GM18507 (cell line): ENCODE results near the gene GGA1.

Source experiments
- DNase-seq: peaks from one replicate; pipeline ENCODE4 v3.0.0; 2011; ENCODE audit warnings: low read depth; ENCODE audit not compliant: insufficient read length; ENCODE audit errors: extremely low spot score
- FAIRE-seq: peaks from 2 replicates; lab custom pipeline; 2011; peaks lifted over from hg19 to GRCh38; lab: Jason Lieb, UNC

The GGA1 gene

GRCh38 chr22:37608477-37609239 is at the start of gene GGA1:
TSS of gene GGA1 (plus strand) at chr22:37608834. CDS start at chr22:37608861, 27 bp downstream.
- peak; percentile 98 for FAIRE-seq

GRCh38 chr22:37559521-37559900 is 49.1 kb upstream of the GGA1 start:
- FAIRE-seq = no peak
- DNase-seq = no peak

More at GRCh38 chr22:37608477-37609239, at the start of gene GGA1:
- DNase-seq = peak; percentile 90

- FAIRE-seq = no peak
- DNase-seq = no peak
Observed at GRCh38 chr22:37559901-37560607, 48.6 kb upstream of the GGA1 start, which contains the start of gene CDC42EP1. TSS of gene CDC42EP1 (plus strand) at chr22:37560480. CDS start at chr22:37566350, 5,870 bp downstream.

GRCh38 chr22:37560608-37561211 is 47.9 kb upstream of the GGA1 start:
- FAIRE-seq (no peak), DNase-seq (no peak)

- peak; percentile 60 for DNase-seq
- FAIRE-seq = peak; percentile 51
Observed at GRCh38 chr22:37561212-37562048, 47.2 kb upstream of the GGA1 start.

GRCh38 chr22:37562049-37562875 is 46.4 kb upstream of the GGA1 start:
- FAIRE-seq (no peak), DNase-seq (no peak)

GRCh38 chr22:37563153-37564081 is 45.2 kb upstream of the GGA1 start:
- DNase-seq (no peak), FAIRE-seq (no peak)

GRCh38 chr22:37564111-37564711 is 44.4 kb upstream of the GGA1 start:
- FAIRE-seq = no peak
- DNase-seq = no peak

- FAIRE-seq (no peak), DNase-seq (no peak)
Observed at GRCh38 chr22:37565830-37566229, 42.8 kb upstream of the GGA1 start.

GRCh38 chr22:37566329-37566837 is 42.3 kb upstream of the GGA1 start:
- no peak for FAIRE-seq
- no peak for DNase-seq

- peak; percentile 98 for FAIRE-seq
- peak; percentile 86 for DNase-seq
Observed at GRCh38 chr22:37566903-37567798, 41.5 kb upstream of the GGA1 start.

GRCh38 chr22:37568012-37568411 is 40.6 kb upstream of the GGA1 start:
- DNase-seq (no peak), FAIRE-seq (no peak)

GRCh38 chr22:37568448-37569008 is 40.1 kb upstream of the GGA1 start:
- DNase-seq (no peak), FAIRE-seq (no peak)

- DNase-seq = no peak
- no peak for FAIRE-seq
Observed at GRCh38 chr22:37569009-37569920, 39.4 kb upstream of the GGA1 start.
